NB4 (cell line): ENCODE measurements around the gene MS4A2.
"Not testable (repeated sequence)": the region's sequence is repeated elsewhere in the genome, so short reads cannot be mapped to it uniquely, and the experiment has no call there.

Experiments
- MYC ChIP-seq: IDR thresholded peaks from 2 replicates; pipeline ENCODE4 v1.6.1; 2011; ENCODE audit warnings: low read depth, low read length
- POLR2A ChIP-seq: IDR thresholded peaks from 2 replicates; pipeline ENCODE4 v1.6.1; 2011; ENCODE audit warnings: mild to moderate bottlenecking; ENCODE audit not compliant: insufficient read length; ENCODE audit errors: extremely low read depth

GRCh38 chr11:60101368-60101767 is 12.9 kb downstream of the MS4A2 start:
- TF ChIP-seq POLR2A, MYC: not testable (repeated sequence)
